ENCODE measurements around the gene YAF2. TPM values are rescaled to one million over a fixed set of nuclear protein-coding genes. Genes with fewer than 3 reads are reported as not detected.

Gene YAF2
- total RNA-seq, 2 donors from 2014 or later: 10.0 to 14.4 TPM

DNA sequence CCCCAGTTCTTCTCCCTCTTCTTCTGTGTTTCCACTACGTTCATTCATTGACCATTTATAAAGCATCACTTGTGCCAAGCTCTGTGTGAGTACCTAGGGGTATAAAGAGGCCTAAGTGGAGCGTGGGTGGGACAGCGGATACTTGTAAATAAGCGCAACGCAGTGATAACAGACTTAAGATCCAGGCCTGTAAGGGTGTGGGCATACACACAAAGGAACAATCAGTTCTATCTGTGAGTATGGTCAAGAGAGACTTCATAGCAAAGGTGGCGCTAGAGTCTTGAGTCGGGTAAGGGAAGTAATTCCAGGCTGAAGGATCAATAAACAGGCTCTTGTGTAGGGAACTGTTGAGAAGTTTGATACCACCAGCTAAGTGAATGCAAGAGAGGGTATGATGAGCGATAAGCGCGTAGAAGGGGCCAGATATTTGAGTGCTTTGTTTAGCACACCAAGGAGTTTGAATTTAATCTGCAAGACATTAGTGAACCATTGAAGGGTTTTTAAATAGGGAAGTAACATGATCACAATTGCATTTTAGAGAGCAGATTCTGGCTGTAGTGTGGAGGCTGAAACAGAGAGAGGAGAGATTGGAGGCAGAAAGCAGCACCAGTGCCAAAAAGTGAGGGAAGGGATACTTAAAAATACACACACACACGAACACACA lies 92.4 kb downstream of the YAF2 start:
- TF ChIP-seq, protein P1, sequence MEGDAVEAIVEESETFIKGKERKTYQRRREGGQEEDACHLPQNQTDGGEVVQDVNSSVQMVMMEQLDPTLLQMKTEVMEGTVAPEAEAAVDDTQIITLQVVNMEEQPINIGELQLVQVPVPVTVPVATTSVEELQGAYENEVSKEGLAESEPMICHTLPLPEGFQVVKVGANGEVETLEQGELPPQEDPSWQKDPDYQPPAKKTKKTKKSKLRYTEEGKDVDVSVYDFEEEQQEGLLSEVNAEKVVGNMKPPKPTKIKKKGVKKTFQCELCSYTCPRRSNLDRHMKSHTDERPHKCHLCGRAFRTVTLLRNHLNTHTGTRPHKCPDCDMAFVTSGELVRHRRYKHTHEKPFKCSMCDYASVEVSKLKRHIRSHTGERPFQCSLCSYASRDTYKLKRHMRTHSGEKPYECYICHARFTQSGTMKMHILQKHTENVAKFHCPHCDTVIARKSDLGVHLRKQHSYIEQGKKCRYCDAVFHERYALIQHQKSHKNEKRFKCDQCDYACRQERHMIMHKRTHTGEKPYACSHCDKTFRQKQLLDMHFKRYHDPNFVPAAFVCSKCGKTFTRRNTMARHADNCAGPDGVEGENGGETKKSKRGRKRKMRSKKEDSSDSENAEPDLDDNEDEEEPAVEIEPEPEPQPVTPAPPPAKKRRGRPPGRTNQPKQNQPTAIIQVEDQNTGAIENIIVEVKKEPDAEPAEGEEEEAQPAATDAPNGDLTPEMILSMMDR (IDR thresholded peaks at IDR 0.05): no peak
- no peak for TF ChIP-seq POLR2A (IDR thresholded peaks at IDR 0.05)
- TF ChIP-seq POLR2AphosphoS5 (IDR thresholded peaks at IDR 0.05): no peak
- H3K27ac ChIP-seq: peak overlapping the region; percentile 78 to 91
- no peak overlapping the region for H3K4me3 ChIP-seq
- 80% methylated on average over 11 of the region's 11 CpGs for WGBS
- no peaks in the 10 kb centered on the region for H3K27me3 ChIP-seq (replicated peaks; ENCODE audit: insufficient read depth)
- intact Hi-C loops (cut with DNase I): no loop called here
- no peaks in the 10 kb centered on the region for H3K9me3 ChIP-seq
- no peaks in the 10 kb centered on the region for H3K36me3 ChIP-seq
- no peaks in the 10 kb centered on the region for H3K4me1 ChIP-seq (replicated peaks)
- DNase-seq (ENCODE audit: low spot score): no peak

DNA sequence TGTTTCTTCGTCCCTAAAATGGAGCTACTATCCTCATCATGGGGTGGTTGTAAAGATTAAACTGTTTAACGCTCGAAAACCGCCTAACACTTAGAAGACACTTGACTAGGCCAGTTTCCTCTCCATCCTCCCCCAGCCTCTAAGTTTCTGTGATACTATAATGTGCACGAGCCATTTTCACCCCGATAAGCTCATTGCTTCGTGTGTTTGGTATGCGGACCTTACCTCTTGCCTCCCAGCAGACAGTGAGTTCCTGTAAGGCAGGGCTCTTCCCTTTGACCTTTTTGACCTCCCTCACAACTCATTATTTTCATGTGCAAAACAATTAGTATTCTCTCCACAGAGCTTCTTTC lies 92.9 kb downstream of the YAF2 start:
- no peaks in the 10 kb centered on the region for H3K4me1 ChIP-seq (replicated peaks)
- no peaks in the 10 kb centered on the region for H3K9me3 ChIP-seq
- no peaks in the 10 kb centered on the region for H3K36me3 ChIP-seq
- DNase-seq (ENCODE audit: low spot score): no peak
- WGBS: 28% methylated on average over 8 of the region's 8 CpGs
- H3K27me3 ChIP-seq (replicated peaks; ENCODE audit: insufficient read depth): no peaks in the 10 kb centered on the region
- no peak for TF ChIP-seq POLR2AphosphoS5 (IDR thresholded peaks at IDR 0.05)
- no peak for TF ChIP-seq POLR2A (IDR thresholded peaks at IDR 0.05)
- TF ChIP-seq, protein P1 (IDR thresholded peaks at IDR 0.05): no peak
- H3K4me3 ChIP-seq: peak overlapping the region; percentile 78 to 93
- intact Hi-C loops (cut with DNase I): no loop called here
- peak overlapping the region; percentile 78 to 91 for H3K27ac ChIP-seq

DNA sequence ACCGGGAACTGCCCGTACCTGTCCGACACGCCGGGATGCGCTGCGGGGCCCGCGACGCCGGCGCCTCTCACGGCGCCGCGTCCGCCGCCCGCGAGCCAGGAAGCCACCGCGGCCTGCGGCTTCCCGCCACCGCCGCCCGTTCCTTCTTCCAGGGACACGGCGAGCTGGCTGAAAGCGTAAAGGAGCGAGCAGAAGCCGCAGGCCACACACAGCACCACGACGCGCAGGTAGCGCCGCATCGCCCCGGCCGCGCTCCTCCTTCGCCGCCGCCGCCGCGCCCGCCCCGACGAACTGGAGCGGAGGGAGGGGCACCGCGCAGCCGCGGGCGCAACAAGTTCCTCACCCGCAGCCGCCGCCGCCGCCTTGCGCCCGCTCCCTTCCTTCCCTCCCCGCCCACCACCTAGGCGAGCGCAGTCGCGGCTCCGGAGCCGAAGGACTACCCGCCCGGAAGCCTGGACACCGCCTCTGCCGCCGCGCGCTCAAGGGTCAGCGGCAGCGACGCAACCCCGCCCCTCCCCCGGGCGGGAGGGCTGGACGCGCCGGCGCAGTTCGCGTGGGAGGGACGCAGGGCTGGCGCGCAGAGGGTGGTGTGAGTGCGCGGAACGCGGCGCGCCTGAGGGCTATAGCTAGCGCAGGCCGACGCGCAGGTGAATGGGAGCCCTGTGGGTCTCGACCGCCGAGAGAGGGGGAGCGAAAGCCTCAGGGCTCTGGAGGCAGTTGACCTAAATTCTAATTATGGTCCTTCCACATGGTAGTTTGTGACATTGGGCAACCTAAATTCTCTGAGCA lies 93.4 kb downstream of the YAF2 start, which contains the start of gene GXYLT1:
Gene GXYLT1, minus strand, starts transcription at position 467 of the 789 bp plus-strand sequence. Its CDS starts 228 bp downstream, at position 239.
- DNase-seq (ENCODE audit: low spot score): peak; percentile 90
- TF ChIP-seq POLR2AphosphoS5 (IDR thresholded peaks at IDR 0.05) (peak; percentile 66), POLR2A (IDR thresholded peaks at IDR 0.05) (peak; percentile 88)
- TF ChIP-seq, protein P1 (IDR thresholded peaks at IDR 0.05): peak in 1 of 4 experiments; percentile 19
- WGBS: under 1% methylated on average over 71 of the region's 106 CpGs
- peak within 1 kb of the TSS; percentile 78 to 91 for H3K27ac ChIP-seq
- no peaks in the 10 kb centered on the region for H3K4me1 ChIP-seq (replicated peaks)
- H3K27me3 ChIP-seq (replicated peaks; ENCODE audit: insufficient read depth): no peaks in the 10 kb centered on the region
- peak within 1 kb of the TSS; percentile 78 to 93 for H3K4me3 ChIP-seq
- intact Hi-C loops (cut with DNase I): loop anchor here (5.0 kb wide), 2 partner anchors 93 to 183 kb away; partner anchors contain the start of genes PPHLN1, YAF2 and ZCRB1
- no peaks in the 10 kb centered on the region for H3K36me3 ChIP-seq
- H3K9me3 ChIP-seq: no peaks in the 10 kb centered on the region

DNA sequence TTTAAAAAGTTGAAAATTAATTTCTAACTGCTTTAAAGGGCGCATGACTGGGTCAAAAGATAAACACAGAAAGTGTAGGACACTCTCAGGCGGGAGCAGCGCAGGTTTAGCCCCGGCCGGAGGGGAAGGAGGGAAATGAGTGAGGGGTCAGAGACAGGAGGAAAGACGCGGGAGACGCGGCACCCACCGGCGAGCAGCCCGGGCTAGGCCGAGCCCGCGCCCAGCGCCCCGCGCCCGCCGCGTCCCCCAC lies 94.0 kb downstream of the YAF2 start:
- H3K27me3 ChIP-seq (replicated peaks; ENCODE audit: insufficient read depth): no peaks in the 10 kb centered on the region
- WGBS: under 1% methylated on average over 13 of the region's 21 CpGs

More for the DNA sequence above, 94.0 kb downstream of the YAF2 start:
- Histone ChIP-seq H3K4me3 (peak overlapping the region; percentile 78 to 93), H3K9me3 (no peaks in the 10 kb centered on the region), H3K4me1 (replicated peaks) (no peaks in the 10 kb centered on the region), H3K27ac (peak overlapping the region; percentile 78 to 91), H3K36me3 (no peaks in the 10 kb centered on the region)
- TF ChIP-seq, protein P1 (IDR thresholded peaks at IDR 0.05): no peak
- TF ChIP-seq POLR2AphosphoS5 (IDR thresholded peaks at IDR 0.05): no peak
- TF ChIP-seq POLR2A (IDR thresholded peaks at IDR 0.05): no peak
- DNase-seq (ENCODE audit: low spot score): peak; percentile 6
- intact Hi-C loops (cut with DNase I): loop anchor here (5.0 kb wide), 2 partner anchors 93 to 183 kb away; partner anchors contain the start of genes PPHLN1, YAF2 and ZCRB1

All from prostate gland (tissue), 2 donors.